HUES64 (cell line): ENCODE measurements around the gene TFEC.
"Not testable (repeated sequence)": the region's sequence is repeated elsewhere in the genome, so short reads cannot be mapped to it uniquely, and the experiment has no call there.

Source experiments
- H3K27ac ChIP-seq: 2 replicates; pipeline ENCODE4 v1.7.0; 2013; ENCODE audit warnings: low read depth, low read length, inconsistent platforms
- H3K27me3 ChIP-seq: 2 replicates; pipeline ENCODE4 v1.6.1; 2013; ENCODE audit warnings: mild to moderate bottlenecking, low read length; ENCODE audit not compliant: insufficient read depth
- H3K36me3 ChIP-seq: 2 replicates; pipeline ENCODE4 v1.6.1; 2013; ENCODE audit warnings: mild to moderate bottlenecking, low read length; ENCODE audit not compliant: insufficient read depth
- H3K4me1 ChIP-seq: 2 replicates; pipeline ENCODE4 v1.6.1; 2013; ENCODE audit warnings: mild to moderate bottlenecking, low read length, moderate library complexity; ENCODE audit not compliant: insufficient read depth
- H3K4me3 ChIP-seq: 2 replicates; pipeline ENCODE4 v1.5.1; 2013; ENCODE audit warnings: mild to moderate bottlenecking, low read length, moderate library complexity
- H3K9ac ChIP-seq: 2 replicates; pipeline ENCODE4 v1.6.1; 2013; ENCODE audit warnings: mild to moderate bottlenecking, low read depth, low read length
- H3K9me3 ChIP-seq: 2 replicates; pipeline ENCODE4 v1.6.1; 2013; ENCODE audit warnings: low read depth, low read length; ENCODE audit not compliant: insufficient read depth
- WGBS: fragments of 150-250, 120-280 bp; methylation state at CpG from one replicate; pipeline ENCODE4 v1.1.7; 2013; ENCODE audit warnings: missing lambda C conversion rate; 5-methylcytosine and 5-hydroxymethylcytosine counted together

TFEC gene

DNA sequence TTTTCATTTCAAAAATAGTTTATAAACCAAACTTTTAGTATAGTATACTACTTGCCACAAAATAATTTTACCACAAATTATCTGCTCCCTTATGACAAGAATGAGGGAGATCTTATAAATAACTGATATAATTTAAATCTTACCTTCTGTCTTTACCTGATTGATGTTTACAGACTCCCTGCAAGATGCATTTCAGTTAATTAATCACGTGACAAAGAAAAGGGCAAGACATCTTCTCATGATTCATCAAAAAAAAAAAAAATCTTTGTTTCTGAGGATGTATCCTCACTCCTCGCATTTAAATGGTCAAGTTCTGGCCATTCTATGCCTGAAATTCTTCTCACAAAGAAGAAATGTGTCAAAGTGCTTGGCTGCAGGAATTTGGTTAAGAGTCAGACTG is 2.3 kb upstream of the TFEC start:
- no peak overlapping the region for H3K9ac ChIP-seq
- 0 out of 2 replicates have a peak, but pooled peaks cover 5% of the 10 kb centered on the region for H3K4me1 ChIP-seq
- 91% methylated on average over 2 of the region's 2 CpGs for WGBS
- no peak overlapping the region for H3K4me3 ChIP-seq
- H3K9me3 ChIP-seq: no peaks in the 10 kb centered on the region
- no peak overlapping the region for H3K27ac ChIP-seq
- no peaks in the 10 kb centered on the region for H3K36me3 ChIP-seq
- H3K27me3 ChIP-seq: no peaks in the 10 kb centered on the region

DNA sequence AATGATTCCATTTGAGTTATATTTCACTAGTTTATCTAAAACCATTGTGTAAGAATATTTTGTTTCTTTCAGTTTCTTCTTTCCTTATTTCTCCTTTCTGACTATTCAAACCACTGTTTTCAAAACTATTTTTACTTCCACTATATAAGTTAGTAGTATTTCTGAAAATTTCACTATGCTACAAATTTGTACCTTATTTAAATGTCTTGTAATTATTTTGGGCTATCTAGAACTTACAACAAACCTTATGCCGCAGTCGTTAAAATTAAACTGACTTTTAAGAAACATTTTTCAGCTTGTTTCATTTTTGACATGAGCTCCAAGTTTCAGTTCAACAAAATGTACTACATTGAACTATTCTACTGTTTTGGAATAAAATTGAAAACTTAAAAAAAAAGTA is 1.8 kb downstream of the TFEC start:
- no peaks in the 10 kb centered on the region for H3K27me3 ChIP-seq
- no peaks in the 10 kb centered on the region for H3K9me3 ChIP-seq
- H3K9ac ChIP-seq: no peak overlapping the region
- no peaks in the 10 kb centered on the region for H3K36me3 ChIP-seq
- WGBS: 92% methylated on average over 2 of the region's 2 CpGs
- no peak overlapping the region for H3K4me3 ChIP-seq
- H3K4me1 ChIP-seq: 0 out of 2 replicates have a peak, but pooled peaks cover 5% of the 10 kb centered on the region
- no peak overlapping the region for H3K27ac ChIP-seq

DNA sequence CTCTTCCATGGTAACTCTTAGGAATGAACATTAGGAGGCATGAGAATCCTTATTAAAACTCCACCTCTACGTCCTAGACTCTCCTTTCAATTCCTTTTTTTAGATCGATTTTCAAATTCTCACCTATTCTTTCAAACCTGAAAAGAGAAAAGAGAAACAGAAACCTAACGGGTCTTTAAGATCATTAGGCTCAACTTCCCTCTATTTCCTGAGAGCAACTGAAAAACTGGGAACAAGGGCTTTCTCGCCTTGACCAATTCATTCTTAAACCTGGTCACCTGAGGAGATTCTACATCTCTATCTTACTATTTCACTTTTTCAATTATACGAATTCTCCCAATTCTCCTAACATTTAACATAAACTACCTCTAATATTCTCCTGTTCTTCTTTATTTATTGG is 2.8 kb downstream of the TFEC start:
- 86% methylated on average over 5 of the region's 5 CpGs for WGBS

DNA sequence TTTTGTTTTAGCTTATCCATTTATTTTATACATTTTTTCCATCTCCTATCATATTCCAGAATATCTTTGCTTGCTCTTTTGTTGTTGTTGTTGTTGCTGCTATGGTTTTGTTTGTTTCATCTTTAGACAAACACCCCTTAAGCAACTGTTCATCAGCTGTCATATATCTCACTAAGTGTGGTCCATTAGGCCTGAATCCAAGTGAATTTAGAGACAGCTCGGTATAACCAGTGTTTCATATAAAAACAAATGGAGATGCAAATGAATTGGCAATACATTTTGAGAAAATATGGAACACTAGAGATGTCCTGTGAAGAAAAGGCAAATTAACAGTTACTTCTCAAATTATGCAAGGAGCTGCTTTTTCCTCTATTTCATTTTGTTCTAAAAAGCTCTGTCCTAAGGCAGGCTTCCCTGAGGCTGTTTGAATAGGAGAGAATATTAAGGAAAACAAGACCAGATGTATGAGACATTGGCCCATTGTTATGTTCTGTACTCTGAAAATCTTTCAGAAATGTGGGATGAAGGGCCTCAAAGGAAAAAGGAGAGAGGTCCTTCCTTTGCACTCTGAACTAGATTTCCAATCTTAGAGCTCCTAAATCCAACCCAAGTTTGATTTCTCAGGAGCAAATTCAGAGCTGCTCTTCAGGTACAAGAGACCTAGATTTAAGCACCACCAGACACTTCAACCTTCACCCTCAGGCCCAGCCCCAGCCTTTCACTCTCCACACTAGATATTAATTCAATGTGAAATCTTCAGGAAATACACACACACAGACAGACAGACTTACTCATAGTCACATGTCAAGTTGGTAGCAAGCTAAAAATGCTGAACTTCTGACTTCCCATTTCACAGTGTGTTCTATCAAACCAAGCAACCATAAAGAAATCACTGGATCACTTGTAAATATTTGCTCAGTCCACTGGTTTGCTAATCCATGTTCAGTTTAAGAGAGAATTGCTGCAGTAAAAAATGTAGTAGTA is 5.4 kb downstream of the TFEC start:
- WGBS: 100% methylated on average over 1 of the region's 1 CpG
- Histone ChIP-seq H3K27ac (no peak overlapping the region), H3K27me3 (no peaks in the 10 kb centered on the region)

More for the DNA sequence above, 2.8 kb downstream of the TFEC start:
- Histone ChIP-seq H3K9ac (no peak overlapping the region), H3K9me3 (no peaks in the 10 kb centered on the region), H3K4me3 (no peak overlapping the region), H3K27ac (no peak overlapping the region), H3K27me3 (no peaks in the 10 kb centered on the region), H3K4me1 (0 out of 2 replicates have a peak, but pooled peaks cover 5% of the 10 kb centered on the region), H3K36me3 (no peaks in the 10 kb centered on the region)

GRCh38 chr7:116021237-116021636 is 9.3 kb downstream of the TFEC start:
- H3K4me3 ChIP-seq: no peak overlapping the region
- no peaks in the 10 kb centered on the region for H3K4me1 ChIP-seq
- H3K27ac ChIP-seq: no peak overlapping the region
- H3K27me3 ChIP-seq: no peaks in the 10 kb centered on the region
- H3K9me3 ChIP-seq: no peaks in the 10 kb centered on the region
- WGBS: 90% methylated on average over 1 of the region's 2 CpGs
- no peak overlapping the region for H3K9ac ChIP-seq
- no peaks in the 10 kb centered on the region for H3K36me3 ChIP-seq

More for the DNA sequence above, 5.4 kb downstream of the TFEC start:
- H3K9me3 ChIP-seq: no peaks in the 10 kb centered on the region
- no peaks in the 10 kb centered on the region for H3K36me3 ChIP-seq
- no peak overlapping the region for H3K9ac ChIP-seq
- H3K4me1 ChIP-seq: no peaks in the 10 kb centered on the region
- no peak overlapping the region for H3K4me3 ChIP-seq

- Histone ChIP-seq H3K4me1 (no peaks in the 10 kb centered on the region), H3K36me3 (no peaks in the 10 kb centered on the region), H3K9me3 (no peaks in the 10 kb centered on the region), H3K27ac (no peak overlapping the region), H3K4me3 (no peak overlapping the region), H3K27me3 (no peaks in the 10 kb centered on the region), H3K9ac (no peak overlapping the region)
These were observed 11.8 kb downstream of the TFEC start for GRCh38 chr7:116018731-116019130.

GRCh38 chr7:116013675-116014074 is 16.9 kb downstream of the TFEC start:
- Histone ChIP-seq H3K9ac (no peak overlapping the region), H3K9me3 (no peaks in the 10 kb centered on the region; the same call in 1 of the 2 replicates), H3K27ac (no peak overlapping the region), H3K4me3 (no peak overlapping the region), H3K4me1 (no peaks in the 10 kb centered on the region), H3K27me3 (no peaks in the 10 kb centered on the region), H3K36me3 (no peaks in the 10 kb centered on the region)

DNA sequence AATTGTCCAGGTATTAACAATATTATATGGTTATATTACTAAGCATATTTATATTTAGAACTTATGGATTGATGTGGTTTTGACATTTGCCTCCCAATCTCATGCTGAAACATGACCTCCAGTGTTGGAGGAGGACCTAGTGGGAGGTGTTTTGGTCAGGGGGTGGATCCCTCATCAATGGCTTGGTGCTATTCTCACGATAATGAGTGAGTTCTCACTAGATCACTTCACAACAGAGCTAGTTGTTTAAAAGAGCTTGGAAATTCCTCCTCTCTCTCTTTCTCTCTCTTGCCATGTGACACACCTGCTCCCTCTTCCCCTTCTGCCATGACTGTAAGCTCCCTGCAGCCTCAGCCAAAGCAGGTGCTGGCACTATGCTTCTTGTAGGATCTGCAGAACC is 19.0 kb downstream of the TFEC start:
- Histone ChIP-seq H3K4me3 (no peak overlapping the region), H3K36me3 (no peaks in the 10 kb centered on the region), H3K27me3 (no peaks in the 10 kb centered on the region), H3K9ac (no peak overlapping the region), H3K4me1 (no peaks in the 10 kb centered on the region), H3K9me3 (no peaks in the 10 kb centered on the region; the same call in 1 of the 2 replicates), H3K27ac (no peak overlapping the region)
- WGBS: no CpG with 5 or more reads among the region's 1 CpG

DNA sequence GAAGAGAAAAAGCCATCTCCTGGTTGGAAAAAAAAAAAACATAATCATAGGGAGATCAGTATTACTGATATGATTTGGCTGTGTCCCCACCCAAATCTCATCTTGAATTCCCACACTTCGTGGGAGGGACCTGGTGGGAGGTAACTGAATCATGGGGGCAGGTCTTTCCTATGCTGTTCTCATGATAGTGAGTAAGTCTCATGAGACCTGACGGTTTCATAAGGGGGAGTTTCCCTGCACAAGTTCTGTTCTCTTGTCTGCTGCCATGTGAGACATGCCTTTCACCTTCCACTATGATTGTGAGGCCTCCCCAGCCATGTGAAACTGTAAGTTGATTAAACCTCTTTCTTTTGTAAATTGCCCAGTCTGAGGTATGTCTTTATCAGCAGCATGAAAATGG is 25.8 kb downstream of the TFEC start:
- H3K4me3 ChIP-seq, H3K36me3 ChIP-seq: not testable (repeated sequence)

DNA sequence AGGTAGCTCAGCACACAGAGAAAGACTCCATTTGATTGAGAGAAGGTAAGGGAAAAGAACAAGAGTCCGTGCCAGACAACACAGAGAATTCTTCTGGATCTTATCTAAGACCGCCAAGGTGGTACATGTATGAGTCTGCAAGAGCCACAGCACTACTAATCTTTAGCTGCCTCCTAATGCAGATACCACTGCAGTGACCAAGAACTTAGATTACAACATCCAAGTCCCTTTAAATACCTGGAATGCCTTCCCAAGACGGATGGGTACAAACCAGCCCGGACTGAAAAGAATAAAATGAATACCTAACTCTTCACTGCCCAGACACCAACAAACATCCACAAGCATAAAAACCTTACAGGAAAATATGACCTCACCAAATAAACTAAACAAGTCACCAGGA is 33.3 kb downstream of the TFEC start:
- no peaks in the 10 kb centered on the region for H3K9me3 ChIP-seq
- H3K4me3 ChIP-seq: no peak overlapping the region
- 93% methylated on average over 4 of the region's 4 CpGs for WGBS
- no peaks in the 10 kb centered on the region for H3K36me3 ChIP-seq
- no peaks in the 10 kb centered on the region for H3K27me3 ChIP-seq
- no peaks in the 10 kb centered on the region for H3K4me1 ChIP-seq
- no peak overlapping the region for H3K27ac ChIP-seq
- H3K9ac ChIP-seq: no peak overlapping the region

More for the DNA sequence above, 25.8 kb downstream of the TFEC start:
- 92% methylated on average over 2 of the region's 2 CpGs for WGBS
- not testable (repeated sequence) for H3K9me3 ChIP-seq, H3K4me1 ChIP-seq, H3K9ac ChIP-seq, H3K27ac ChIP-seq, H3K27me3 ChIP-seq

DNA sequence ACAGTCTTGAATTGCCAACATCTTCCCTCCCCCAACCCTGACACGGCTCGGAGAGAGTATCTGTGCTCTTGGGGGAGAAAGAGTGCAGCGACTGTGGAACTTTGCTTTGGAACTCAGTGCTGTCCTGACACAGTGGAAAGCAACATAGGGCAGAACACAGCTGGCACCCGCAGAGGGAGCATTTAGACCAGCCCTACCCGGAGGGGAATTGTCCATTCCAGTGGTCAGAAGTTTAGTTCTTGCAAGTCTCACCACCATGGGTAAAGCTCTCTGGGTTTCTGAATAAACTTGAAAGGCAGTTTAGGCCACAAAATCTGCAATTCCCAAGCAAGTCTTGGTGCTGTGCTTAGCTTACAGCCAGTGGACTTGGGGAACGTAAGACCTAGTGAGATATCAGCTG is 34.9 kb downstream of the TFEC start:
- Histone ChIP-seq H3K4me1 (no peaks in the 10 kb centered on the region), H3K4me3 (no peak overlapping the region), H3K9me3 (no peaks in the 10 kb centered on the region), H3K27me3 (no peaks in the 10 kb centered on the region), H3K9ac (no peak overlapping the region), H3K36me3 (no peaks in the 10 kb centered on the region), H3K27ac (no peak overlapping the region)
- WGBS: 98% methylated on average over 6 of the region's 6 CpGs
